IMR-90 (cell line): ENCODE measurements around the gene DCLRE1B. TPM values are rescaled to one million over a fixed set of nuclear protein-coding genes. Genes with fewer than 3 reads are reported as not detected.

ENCODE experiments used
- ATAC-seq: fragments of 200-7000 bp; cut with Tn5 transposase; 2 replicates; pipeline ENCODE4 v1.9.1; 2020; ENCODE audit warnings: low read depth, mild to moderate bottlenecking, moderate library complexity
- BruUV-seq: library from RNA; stranded (reverse); fragments of 400-500 nt; replicated peaks from 2 replicates; lab custom pipeline; 2021; lab: Mats Ljungman, UMichigan
- CTCF ChIA-PET: fragments of 300-600 bp; formaldehyde crosslinking; extraction: SDS; loops from one replicate; lab custom pipeline; 2021; ENCODE audit warnings: antibody characterized with exemption; lab: Yijun Ruan, JAX
- POLR2A ChIA-PET: fragments of 300-600 bp; sonication (Branson Sonifier 250); formaldehyde crosslinking; loops from one replicate; lab custom pipeline; 2022; ENCODE audit warnings: antibody characterized with exemption; ENCODE audit not compliant: unreplicated experiment; lab: Charles Lee
- DNase-seq: peaks from one replicate; pipeline ENCODE4 v3.0.0; 2013
- H2AFZ ChIP-seq: replicated peaks from 2 replicates; pipeline ENCODE3; 2013; ENCODE audit warnings: low read length, mild to moderate bottlenecking; ENCODE audit not compliant: poor library complexity
- H2AK5ac ChIP-seq: 2 replicates; pipeline ENCODE4 v1.6.1; 2013; ENCODE audit warnings: low read depth, low read length, inconsistent platforms
- H2AK9ac ChIP-seq: replicated peaks from 2 replicates; pipeline ENCODE3; 2013; ENCODE audit warnings: mild to moderate bottlenecking, low read depth, low read length, moderate library complexity; ENCODE audit not compliant: poor library complexity
- H2BK120ac ChIP-seq: 2 replicates; pipeline ENCODE4 v1.6.1; 2013; ENCODE audit warnings: low read depth, low read length, inconsistent platforms
- H2BK15ac ChIP-seq: 3 replicates; pipeline ENCODE4 v1.6.1; 2013; ENCODE audit warnings: low read depth, low read length, inconsistent platforms
- H2BK20ac ChIP-seq: 2 replicates; pipeline ENCODE4 v1.6.1; 2013; ENCODE audit warnings: low read depth, mild to moderate bottlenecking, inconsistent platforms, low read length, moderate library complexity
- H2BK5ac ChIP-seq: 2 replicates; pipeline ENCODE4 v1.6.1; 2013; ENCODE audit warnings: mild to moderate bottlenecking, low read depth, low read length, inconsistent platforms; ENCODE audit not compliant: poor library complexity, severe bottlenecking
- H3K14ac ChIP-seq: replicated peaks from 2 replicates; pipeline ENCODE4 v1.6.1; 2013; ENCODE audit warnings: low read depth, low read length, inconsistent platforms
- H3K18ac ChIP-seq: 2 replicates; pipeline ENCODE4 v1.6.1; 2013; ENCODE audit warnings: low read depth, low read length, control low read depth
- H3K23ac ChIP-seq: 2 replicates; pipeline ENCODE4 v1.6.1; 2013; ENCODE audit warnings: low read depth, low read length, inconsistent platforms
- H3K27ac ChIP-seq: 2 replicates; pipeline ENCODE4 v1.5.1; 2013; ENCODE audit warnings: mild to moderate bottlenecking, control low read depth, low read length; ENCODE audit not compliant: insufficient read depth
- H3K27me3 ChIP-seq: 2 replicates; pipeline ENCODE4 v1.6.1; 2013; ENCODE audit warnings: low read length; ENCODE audit not compliant: control insufficient read depth, insufficient read depth
- H3K36me3 ChIP-seq: 2 replicates; pipeline ENCODE4 v1.6.1; 2013; ENCODE audit warnings: low read length, mixed read lengths; ENCODE audit not compliant: control insufficient read depth, insufficient read depth
- H3K4ac ChIP-seq: 2 replicates; pipeline ENCODE4 v1.6.1; 2013; ENCODE audit warnings: low read depth, low read length, inconsistent platforms
- H3K4me1 ChIP-seq: 2 replicates; pipeline ENCODE4 v1.6.1; 2013; ENCODE audit warnings: low read length, mixed read lengths; ENCODE audit not compliant: control insufficient read depth, insufficient read depth
- H3K4me2 ChIP-seq: 2 replicates; pipeline ENCODE4 v1.6.1; 2013; ENCODE audit warnings: low read depth, mild to moderate bottlenecking, control low read depth, low read length, moderate library complexity
- H3K4me3 ChIP-seq: 2 replicates; pipeline ENCODE4 v1.5.1; 2013; ENCODE audit warnings: low read depth, mild to moderate bottlenecking, control low read depth, low read length, moderate library complexity; ENCODE audit not compliant: insufficient read depth
- H3K56ac ChIP-seq: 2 replicates; pipeline ENCODE4 v1.6.1; 2013; ENCODE audit warnings: low read length, inconsistent platforms; ENCODE audit not compliant: insufficient read depth; ENCODE audit errors: extremely low read depth
- H3K79me1 ChIP-seq, 2 experiments: 2 replicates each; pipeline ENCODE4 v1.6.1; 2013; ENCODE audit warnings: low read length in 2 of 2, inconsistent platforms in 1 of 2, low read depth in 1 of 2
- H3K9ac ChIP-seq: 2 replicates; pipeline ENCODE4 v1.6.1; 2013; ENCODE audit warnings: low read depth, low read length, control low read depth
- H3K9me1 ChIP-seq: 2 replicates; pipeline ENCODE4 v1.6.1; 2013; ENCODE audit warnings: low read length, inconsistent platforms; ENCODE audit not compliant: insufficient read depth
- H3K9me3 ChIP-seq: 2 replicates; pipeline ENCODE4 v1.6.1; 2013; ENCODE audit warnings: low read length; ENCODE audit not compliant: control insufficient read depth, insufficient read depth
- H4K20me1 ChIP-seq: 2 replicates; pipeline ENCODE4 v1.6.1; 2013; ENCODE audit warnings: low read length, inconsistent platforms; ENCODE audit not compliant: insufficient read depth
- H4K5ac ChIP-seq: 2 replicates; pipeline ENCODE4 v1.6.1; 2013; ENCODE audit warnings: mild to moderate bottlenecking, low read depth, low read length, control low read depth
- H4K8ac ChIP-seq, 2 experiments: 2 replicates each; pipeline ENCODE4 v1.6.1; 2013; ENCODE audit warnings: low read depth in 2 of 2, low read length in 2 of 2, control low read depth in 1 of 2, inconsistent platforms in 1 of 2
- H4K91ac ChIP-seq: 2 replicates; pipeline ENCODE4 v1.6.1; 2013; ENCODE audit warnings: low read depth, low read length, inconsistent platforms; ENCODE audit not compliant: insufficient read depth
- CEBPB ChIP-seq: IDR thresholded peaks from 2 replicates; pipeline ENCODE4 v1.6.1; 2012; ENCODE audit warnings: low read depth, low read length, improper control_type of control experiment
- FOS ChIP-seq: fragments of 150-350 bp; IDR thresholded peaks from 2 replicates; pipeline ENCODE4 v1.6.1; 2016; ENCODE audit warnings: low read depth, low read length
- MXI1 ChIP-seq: IDR thresholded peaks from 2 replicates; pipeline ENCODE4 v1.6.1; 2012; ENCODE audit warnings: low read depth, mild to moderate bottlenecking, low read length, moderate library complexity, borderline replicate concordance
- NFE2L2 ChIP-seq: fragments of 150-350 bp; IDR thresholded peaks from 2 replicates; pipeline ENCODE4 v1.6.1; 2016; ENCODE audit warnings: low read depth, mild to moderate bottlenecking, low read length
- POLR2A ChIP-seq: IDR thresholded peaks from 2 replicates; pipeline ENCODE4 v1.6.1; 2012; ENCODE audit warnings: mild to moderate bottlenecking, low read depth, low read length
- WGBS, 2 experiments: methylation state at CpG; one replicate each; pipeline versions ENCODE4 v1.1.5 to v1.1.7; 2013; ENCODE audit warnings: missing lambda C conversion rate in 2 of 2; ENCODE audit not compliant: insufficient read length in 1 of 2; ENCODE audit errors: extremely low coverage in 2 of 2; 5-methylcytosine and 5-hydroxymethylcytosine counted together
- dilution Hi-C: fragments of 300-500 bp; cut with HindIII; formaldehyde crosslinking; loops from one replicate; pipeline ENCODE4 v1.14.3; 2018; ENCODE audit warnings: low sequenced_read_pairs; ENCODE audit not compliant: unreplicated experiment
- in situ Hi-C: fragments of 300-500 bp; cut with MboI; formaldehyde crosslinking; loops from 3 replicates; pipeline ENCODE4 v1.14.3; 2019; ENCODE audit warnings: low sequenced_read_pairs, inconsistent platforms, mixed read lengths
- intact Hi-C: fragments of 100-400 bp; cut with micrococcal nuclease; formaldehyde crosslinking; loops from 2 replicates; pipeline ENCODE4 v1.10.0; 2022
- polyA plus RNA-seq, 3 experiments: library from polyadenylated mRNA; depleted of rRNA; stranded (reverse); fragments of >200 nt; gene quantifications; 2 replicates each; pipeline ENCODE4 v1.2.3, GENCODE V29; 2012; ENCODE audit warnings: low replicate concordance in 1 of 3
- total RNA-seq: library from RNA; depleted of rRNA; stranded (reverse); fragments of >200 nt; gene quantifications from 2 replicates; pipeline ENCODE4 v1.2.3, GENCODE V29; 2012
- TF ChIP-seq, protein P1 (sequence below): fragments of 150-350 bp; IDR thresholded peaks from 2 replicates; pipeline ENCODE4 v1.6.1; 2016; ENCODE audit warnings: low read depth, mild to moderate bottlenecking, low read length, moderate library complexity, borderline replicate concordance
- TF ChIP-seq, protein P2 (sequence below): fragments of 150-350 bp; IDR thresholded peaks from 2 replicates; pipeline ENCODE4 v1.6.1; 2017; ENCODE audit warnings: mild to moderate bottlenecking, antibody characterized with exemption, low read length, low read depth

DCLRE1B gene
- total and polyA plus RNA-seq, 2 of the 4 experiments (the other 2 are of a cell fraction): 4.9 to 6.1 TPM

GRCh38 chr1:113903501-113904292, 1.4 kb upstream of the DCLRE1B start:
- Histone ChIP-seq H3K79me1 (peaks cover 28 to 48% of the 10 kb centered on the region in 2 experiments), H3K4ac (peak overlapping the region; percentile 71), H3K4me1 (no peaks in the 10 kb centered on the region), H2AFZ (peak overlapping the region; percentile 91), H2BK120ac (peak overlapping the region; percentile 43; the same call in 1 of the 2 replicates), H4K5ac (no peak overlapping the region), H2BK15ac (no peak overlapping the region), H3K14ac (peak overlapping the region; percentile 75), H4K8ac (peak overlapping the region; percentile 68 to 81), H3K56ac (peak overlapping the region; percentile 85; the same call in 1 of the 2 replicates), H3K36me3 (peaks cover 8% of the 10 kb centered on the region), H3K27me3 (no peaks in the 10 kb centered on the region), H4K91ac (peak overlapping the region; percentile 19), H2BK5ac (peak overlapping the region; percentile 63), H3K9me1 (peaks cover 1% of the 10 kb centered on the region), H3K27ac (peak overlapping the region; percentile 83), H2AK5ac (peak overlapping the region; percentile 53; the same call in 1 of the 2 replicates), H3K4me3 (peak overlapping the region; percentile 58), H3K4me2 (peak overlapping the region; percentile 88), H3K9ac (peak overlapping the region; percentile 86), H2BK20ac (no peak overlapping the region), H2AK9ac (peak overlapping the region; percentile 56), H3K18ac (no peak overlapping the region), H3K23ac (peak overlapping the region; percentile 87; the same call in 1 of the 2 replicates), H3K9me3 (no peaks in the 10 kb centered on the region), H4K20me1 (no peaks in the 10 kb centered on the region)
- dilution Hi-C loops (no loop called here), intact Hi-C loops (loop anchor here (1.0 to 10.0 kb wide), 3 partner anchors 91 to 509 kb away; partner anchors contain the start of genes MAGI3, PHTF1 and RSBN1), in situ Hi-C loops (loop anchor here (5.0 to 25.0 kb wide), 2 partner anchors 66 to 766 kb away; no protein-coding TSS in a partner anchor)
- DNase-seq: no peak
- TF ChIP-seq, protein P1, sequence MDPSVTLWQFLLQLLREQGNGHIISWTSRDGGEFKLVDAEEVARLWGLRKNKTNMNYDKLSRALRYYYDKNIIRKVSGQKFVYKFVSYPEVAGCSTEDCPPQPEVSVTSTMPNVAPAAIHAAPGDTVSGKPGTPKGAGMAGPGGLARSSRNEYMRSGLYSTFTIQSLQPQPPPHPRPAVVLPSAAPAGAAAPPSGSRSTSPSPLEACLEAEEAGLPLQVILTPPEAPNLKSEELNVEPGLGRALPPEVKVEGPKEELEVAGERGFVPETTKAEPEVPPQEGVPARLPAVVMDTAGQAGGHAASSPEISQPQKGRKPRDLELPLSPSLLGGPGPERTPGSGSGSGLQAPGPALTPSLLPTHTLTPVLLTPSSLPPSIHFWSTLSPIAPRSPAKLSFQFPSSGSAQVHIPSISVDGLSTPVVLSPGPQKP: no peak
- TF ChIP-seq MXI1: no peak
- TF ChIP-seq FOS: no peak
- no peak for TF ChIP-seq CEBPB
- no peak for TF ChIP-seq NFE2L2
- no peak for TF ChIP-seq POLR2A
- TF ChIP-seq, protein P2, sequence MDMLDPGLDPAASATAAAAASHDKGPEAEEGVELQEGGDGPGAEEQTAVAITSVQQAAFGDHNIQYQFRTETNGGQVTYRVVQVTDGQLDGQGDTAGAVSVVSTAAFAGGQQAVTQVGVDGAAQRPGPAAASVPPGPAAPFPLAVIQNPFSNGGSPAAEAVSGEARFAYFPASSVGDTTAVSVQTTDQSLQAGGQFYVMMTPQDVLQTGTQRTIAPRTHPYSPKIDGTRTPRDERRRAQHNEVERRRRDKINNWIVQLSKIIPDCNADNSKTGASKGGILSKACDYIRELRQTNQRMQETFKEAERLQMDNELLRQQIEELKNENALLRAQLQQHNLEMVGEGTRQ: no peak
- WGBS, 2 experiments: no CpG with 5 or more reads among the region's 7 CpGs
- ChIA-PET POLR2A (interaction anchor here (0.6 to 2.3 kb wide), 3 partner anchors 9 to 161 kb away, joined by 4 to 9 read pairs (median 6); partner anchors contain the start of gene HIPK1), CTCF (no interaction called here)
- ATAC-seq: no peak
- no TSS peak for BruUV-seq
